Activated gamma-delta T cell treated with Interleukin-2 at 50 U/mL for 16 hours (primary cell): Measurements from ENCODE around the gene ACSBG1.
"Not testable (repeated sequence)": the region's sequence is repeated elsewhere in the genome, so short reads cannot be mapped to it uniquely, and the experiment has no call there.

Experiments used
- DNase-seq: peaks from one replicate; pipeline ENCODE4 v3.0.0-alpha.2; 2020

ACSBG1 gene

DNA sequence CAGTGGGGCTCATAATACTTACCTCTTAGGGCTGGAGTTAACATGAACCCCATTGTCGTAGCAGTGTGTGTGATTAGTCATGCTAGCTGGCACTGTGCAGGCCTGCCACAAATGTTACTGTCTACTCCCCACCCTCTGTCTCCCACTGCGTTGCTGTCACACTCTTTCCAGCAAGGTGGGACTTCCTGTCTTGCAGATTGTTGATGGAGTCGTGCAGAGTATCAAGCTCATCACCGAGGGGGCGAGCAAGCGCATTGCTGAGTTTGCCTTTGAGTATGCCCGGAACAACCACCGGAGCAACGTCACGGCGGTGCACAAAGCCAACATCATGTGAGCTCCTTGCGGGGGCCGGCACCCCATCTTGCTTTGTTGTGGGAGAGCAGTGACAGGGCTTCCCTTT lies 72.3 kb downstream of the ACSBG1 start:
- DNase-seq: peak; percentile 14

DNA sequence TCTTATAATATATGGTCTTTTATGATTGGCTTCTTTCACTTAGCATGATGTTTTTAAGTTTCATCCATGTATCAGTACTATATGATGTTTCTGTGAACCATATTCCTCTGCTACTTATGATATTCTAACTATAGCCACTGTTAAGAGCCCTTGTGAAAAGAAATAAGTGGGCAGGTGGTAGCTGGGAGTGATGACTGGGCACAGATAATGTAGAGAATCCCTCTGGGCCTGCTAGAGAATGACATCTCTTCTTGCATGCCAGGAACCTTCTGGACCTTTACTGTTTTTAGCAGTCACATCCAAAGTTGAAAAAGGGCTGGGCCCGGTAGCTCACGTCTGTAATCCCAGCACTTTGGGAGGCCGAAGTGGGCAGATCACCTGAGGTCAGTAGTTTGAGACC lies 75.0 kb downstream of the ACSBG1 start:
- DNase-seq: no peak

DNA sequence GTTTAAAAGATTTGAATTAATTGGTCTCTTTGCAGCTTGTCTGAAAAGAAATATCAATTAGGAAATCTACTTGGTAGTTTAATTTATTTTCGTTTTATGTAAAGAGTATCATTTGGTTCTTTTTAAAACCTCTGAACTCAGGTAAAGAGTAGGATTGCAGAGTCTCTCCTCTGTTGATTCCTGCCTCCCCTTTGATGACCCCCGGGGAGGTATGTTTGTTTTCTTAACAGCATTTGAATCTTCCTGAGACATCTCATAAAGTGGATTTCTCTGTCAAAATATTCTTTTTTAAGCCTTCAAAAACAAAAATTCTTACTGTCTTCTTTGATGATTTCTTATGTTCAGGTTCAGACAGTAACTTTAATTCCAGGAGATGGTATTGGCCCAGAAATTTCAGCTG lies 77.2 kb downstream of the ACSBG1 start:
- no peak for DNase-seq

DNA sequence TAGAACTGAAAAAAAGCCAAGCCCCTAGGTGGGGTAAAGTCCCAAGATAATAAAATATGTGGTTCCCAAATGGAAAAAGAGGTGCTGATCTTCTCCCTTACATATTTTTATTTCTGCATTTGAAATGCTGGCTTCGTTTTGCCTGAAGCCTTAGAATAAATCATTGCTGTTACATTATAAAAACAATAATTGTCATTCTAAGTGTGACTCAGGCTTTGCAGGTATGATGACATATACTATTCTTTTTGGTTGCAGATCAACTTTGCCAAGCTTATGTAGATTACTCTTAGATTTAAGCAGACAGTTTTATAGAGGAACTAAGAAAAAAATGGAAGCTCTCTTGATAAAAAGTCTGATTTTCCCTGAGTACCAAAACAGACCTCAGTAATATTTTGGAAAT lies 77.7 kb downstream of the ACSBG1 start:
- no peak for DNase-seq

DNA sequence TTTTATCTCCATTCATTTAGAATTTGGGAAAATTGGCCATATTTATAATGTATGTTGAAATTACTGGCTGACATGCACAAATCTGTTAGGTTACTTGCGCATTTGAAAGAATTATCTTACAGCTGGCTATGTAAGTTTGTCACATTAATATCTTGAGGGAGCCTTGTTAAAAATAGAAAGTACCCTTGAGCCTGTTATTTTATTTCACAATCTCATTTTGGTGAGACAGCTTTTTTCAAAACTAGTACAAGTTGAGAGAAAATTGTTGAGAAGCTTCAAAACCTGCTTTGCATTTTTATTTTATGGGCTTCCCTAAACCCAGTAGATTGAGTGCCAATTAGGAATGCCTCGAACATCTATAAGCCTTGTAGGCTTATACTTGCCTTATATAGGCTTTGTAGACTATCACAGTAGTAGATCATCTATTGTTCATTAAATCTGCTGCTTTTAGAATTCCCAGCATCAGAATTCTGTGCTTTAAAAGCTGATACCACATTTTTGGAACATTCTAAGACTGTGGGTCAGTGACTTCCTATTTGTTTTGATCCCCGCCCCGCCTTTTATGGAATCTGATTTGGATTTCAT lies 78.9 kb downstream of the ACSBG1 start:
- DNase-seq: no peak

DNA sequence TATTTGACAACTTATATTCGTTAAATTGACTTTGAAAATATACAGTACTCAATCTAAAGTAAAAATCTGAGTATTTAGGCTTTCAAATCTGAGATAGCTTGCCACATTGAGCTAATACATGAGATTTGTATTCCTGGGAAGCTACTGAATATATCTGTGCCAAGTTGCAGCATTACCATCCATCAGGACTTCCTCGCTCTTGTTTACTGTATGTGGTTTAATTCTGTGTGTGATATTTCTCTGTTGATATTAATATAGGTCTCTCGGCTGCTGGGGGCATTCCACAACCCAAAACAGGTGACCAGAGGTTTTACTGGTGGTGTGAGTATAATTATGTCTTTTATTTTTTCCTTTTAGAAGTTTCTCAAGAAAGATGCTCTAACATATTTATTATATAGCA lies 79.4 kb downstream of the ACSBG1 start:
- DNase-seq: no peak

DNA sequence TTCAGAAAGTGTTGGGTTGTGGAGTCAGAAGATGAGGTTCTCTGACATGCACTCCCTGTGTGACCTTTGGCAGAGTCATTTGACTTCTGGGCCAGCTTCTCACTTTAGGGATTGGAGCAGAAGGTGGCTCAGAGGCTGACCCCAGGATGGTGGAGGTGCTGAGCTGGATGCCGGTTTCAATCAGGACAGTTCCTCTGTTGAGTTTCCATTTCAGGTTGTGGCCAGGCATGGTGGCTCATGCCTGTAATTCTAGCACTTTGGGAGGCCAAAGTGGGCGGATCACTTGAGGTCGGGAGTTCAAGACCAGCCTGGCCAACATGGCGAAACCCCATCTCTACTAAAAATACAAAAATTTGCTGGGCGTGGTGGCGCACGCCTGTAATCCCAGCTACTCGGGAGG lies 83.3 kb downstream of the ACSBG1 start:
- not testable (repeated sequence) for DNase-seq

DNA sequence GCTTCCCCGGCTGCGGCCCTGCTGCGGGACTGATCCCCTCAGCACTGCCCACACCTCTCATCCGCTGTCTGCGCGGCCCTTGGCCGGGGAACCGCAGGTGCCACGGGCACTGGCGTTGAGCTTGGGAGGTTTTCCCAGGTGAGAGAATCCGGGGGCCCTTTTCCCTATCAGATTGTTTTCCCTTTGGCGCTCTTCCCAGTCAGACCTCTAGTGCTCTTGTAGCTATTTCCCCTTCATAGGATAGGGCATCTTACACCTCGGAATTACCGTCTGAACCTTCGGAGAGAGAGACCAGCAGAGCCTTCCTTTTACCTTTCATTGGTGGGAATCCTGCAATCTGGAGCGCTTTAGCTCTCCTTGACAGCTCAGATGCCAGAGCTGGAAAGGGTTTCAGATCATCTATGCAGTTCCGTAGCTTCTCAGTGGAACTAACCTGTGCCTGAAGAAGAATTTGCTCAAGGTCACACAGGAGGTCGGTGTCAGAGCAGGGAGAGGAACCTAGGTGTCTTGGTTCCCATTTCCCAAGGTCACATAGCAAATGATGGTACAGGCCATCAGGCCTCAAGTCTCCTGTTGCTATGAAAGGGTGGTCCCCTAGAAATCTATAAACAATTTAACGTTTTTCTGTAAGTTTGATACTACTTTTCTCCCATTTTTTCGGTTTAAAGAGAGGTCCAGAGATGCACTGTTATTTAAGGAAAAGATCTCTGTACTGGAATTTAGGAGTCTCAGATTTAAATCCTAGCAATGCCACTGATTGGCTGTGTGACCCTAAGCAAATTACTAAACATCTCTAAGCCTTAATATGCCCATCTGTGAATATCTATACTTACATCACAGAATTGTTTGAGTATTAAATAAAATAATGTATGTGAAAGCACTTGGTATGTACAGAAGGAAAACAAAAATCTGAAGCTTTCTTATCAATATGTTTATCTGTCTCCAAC lies 84.3 kb downstream of the ACSBG1 start:
- no peak for DNase-seq

DNA sequence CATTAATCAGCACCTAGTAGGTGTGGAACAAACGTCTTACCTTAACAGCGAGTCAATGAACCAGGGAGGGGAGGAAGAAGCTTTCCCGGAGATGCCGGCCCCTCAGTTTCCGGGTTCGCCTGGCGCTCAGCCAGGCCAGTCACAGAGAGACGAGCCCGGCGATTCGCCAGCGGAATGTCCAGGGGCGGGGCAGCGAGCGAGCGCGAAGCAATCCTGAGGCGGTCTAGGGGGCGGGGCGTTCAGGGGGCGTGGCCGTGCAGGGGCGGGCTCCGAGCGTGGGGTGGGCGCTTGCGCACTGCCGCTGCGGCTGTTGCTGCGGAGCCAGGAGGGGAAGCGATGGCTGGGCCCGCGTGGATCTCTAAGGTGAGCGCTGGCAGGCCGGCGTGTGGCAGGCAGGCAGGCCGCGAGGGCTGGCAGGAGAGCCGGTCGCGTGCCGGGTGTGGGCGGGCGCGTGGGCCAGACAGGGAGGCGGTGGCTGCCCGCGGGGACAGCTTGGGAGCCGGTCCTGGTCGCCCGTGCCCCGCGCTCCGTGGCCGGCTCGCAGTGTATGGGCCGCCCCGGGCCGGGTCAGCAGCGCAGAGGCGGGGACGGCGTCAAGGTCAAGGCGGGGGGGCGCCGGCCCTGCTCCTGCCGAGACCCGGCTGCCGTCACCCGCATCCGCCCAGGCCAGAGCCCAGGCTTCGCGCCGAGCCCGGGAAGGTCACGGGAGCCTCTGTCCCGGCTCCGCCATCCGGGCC lies 85.1 kb downstream of the ACSBG1 start, which contains the start of gene IDH3A:
IDH3A (plus strand) TSS at position 295 of the 737 bp plus-strand sequence; CDS start at position 337, 42 bp downstream.
- peak; percentile 100 for DNase-seq

DNA sequence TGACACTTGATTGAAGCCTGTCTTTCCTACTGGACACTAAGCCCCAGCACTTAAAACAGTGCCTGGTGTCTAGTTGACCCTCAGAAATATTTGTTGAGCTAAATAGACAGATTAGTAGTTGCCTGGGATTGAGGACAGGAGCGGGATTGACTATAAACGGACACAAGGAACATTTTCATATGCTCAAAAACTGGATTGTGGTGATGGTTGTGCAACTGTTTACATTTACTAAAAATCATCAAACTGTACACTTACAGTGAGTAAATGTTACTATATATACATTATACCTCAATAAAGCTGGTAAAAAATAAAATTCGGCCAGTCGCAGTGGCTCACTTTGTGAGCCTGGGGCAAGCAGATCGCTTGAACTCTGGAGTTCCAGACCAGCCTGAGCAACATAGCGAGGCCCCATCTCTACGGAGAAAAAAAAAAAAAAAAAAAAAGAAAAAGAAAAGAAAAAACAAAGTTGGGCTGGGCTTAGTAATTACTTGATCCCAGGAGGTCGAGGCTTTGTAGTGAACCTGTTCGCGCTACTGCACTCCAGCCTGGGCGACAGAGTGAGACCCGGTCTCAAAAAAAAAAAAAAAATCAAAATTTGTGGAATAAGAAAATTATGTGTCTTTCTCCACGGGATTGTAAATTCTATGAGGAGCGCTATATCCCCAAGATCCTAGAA lies 85.8 kb downstream of the ACSBG1 start:
- no peak for DNase-seq

DNA sequence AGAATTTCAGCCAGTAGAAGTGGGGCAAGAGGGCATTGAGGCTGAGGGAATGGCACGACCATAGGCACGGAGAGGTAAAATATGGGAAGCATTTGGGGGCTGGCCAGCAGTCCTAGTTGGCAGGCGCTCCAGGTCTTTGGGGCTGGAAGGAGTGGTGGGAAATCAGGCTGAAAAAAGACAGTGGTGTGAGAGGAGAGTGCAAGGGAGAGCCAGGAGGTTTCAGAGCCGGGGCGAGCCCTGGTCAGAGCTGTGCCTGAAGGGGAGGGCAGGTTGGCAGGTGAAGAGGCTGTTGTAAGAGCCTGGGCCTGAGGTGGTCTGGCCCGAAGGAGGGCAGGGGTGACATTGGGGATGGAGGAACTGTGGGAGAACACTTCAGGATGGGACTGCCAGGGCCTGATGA lies 86.8 kb downstream of the ACSBG1 start:
- no peak for DNase-seq

DNA sequence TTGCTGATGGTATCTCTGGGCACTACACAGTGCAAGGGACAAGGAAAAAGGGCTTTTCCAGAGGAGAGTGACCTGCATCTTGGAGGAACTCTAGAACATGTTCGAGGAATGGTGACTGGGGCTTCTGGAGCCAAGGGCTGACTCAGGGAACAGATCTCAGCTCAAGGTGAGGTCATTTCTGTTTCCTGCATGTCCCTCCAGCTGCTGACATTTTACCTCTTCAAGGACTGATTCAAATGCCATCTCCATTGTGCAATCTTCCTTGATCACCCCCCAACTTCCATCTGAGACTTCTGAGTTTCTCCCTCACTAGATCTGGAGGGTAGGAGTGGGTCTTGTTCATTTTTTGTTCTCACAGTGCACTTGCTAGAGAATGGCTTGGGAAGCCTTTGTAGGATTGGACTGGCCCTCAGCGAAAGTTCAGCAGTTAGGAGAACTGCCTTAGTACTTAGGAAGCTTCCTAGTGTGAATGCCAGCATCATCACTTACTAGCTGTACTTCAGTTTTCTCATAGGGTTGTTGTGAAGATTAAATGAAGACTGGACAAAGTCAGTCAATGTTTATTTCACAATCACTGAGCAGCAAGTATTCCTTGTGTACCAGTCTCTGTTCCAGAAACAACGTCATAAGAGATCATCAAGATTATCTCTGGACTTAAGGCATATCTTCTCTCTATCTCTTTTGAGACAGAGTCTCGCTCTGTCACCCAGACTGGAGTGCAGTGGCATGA lies 87.8 kb downstream of the ACSBG1 start:
- DNase-seq: no peak

DNA sequence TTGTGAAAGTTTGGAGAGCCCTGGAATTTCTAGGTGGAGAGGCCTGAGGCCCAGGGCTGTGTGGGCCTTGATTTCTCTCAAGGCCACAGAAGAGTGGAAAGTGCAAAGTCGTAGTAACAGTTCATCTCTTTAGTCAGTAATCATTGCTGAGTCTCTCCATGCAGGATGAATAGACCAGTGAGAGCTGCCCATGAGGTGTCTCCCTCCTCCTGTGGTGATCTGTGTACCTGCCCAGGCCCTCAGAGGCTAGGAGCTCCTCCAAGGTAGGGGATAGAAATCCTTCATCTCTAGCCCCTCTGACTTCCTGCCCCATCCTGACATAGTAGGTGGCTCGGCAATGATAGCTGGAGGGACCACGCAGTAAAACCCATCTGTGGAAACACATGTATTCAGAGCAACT lies 92.0 kb downstream of the ACSBG1 start:
- no peak for DNase-seq

DNA sequence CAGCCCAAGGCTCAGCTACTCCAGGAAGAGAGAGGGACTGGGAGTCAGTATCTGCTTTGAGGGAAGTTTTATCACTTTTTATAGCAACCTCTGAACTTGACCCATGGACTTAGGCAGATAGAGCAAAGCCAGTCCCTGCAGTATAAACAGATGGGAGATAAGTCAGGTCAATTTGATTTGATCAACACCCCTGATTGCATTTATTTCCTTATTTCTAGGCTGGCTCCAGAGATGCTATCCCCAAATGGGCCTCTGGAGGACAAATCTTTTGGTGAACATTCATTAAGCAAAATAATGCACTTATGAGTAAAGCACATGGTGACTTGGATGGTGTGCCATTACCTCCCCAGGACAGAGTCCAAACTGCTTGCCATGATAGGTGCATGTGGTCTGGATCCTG lies 94.1 kb downstream of the ACSBG1 start:
- DNase-seq: no peak

DNA sequence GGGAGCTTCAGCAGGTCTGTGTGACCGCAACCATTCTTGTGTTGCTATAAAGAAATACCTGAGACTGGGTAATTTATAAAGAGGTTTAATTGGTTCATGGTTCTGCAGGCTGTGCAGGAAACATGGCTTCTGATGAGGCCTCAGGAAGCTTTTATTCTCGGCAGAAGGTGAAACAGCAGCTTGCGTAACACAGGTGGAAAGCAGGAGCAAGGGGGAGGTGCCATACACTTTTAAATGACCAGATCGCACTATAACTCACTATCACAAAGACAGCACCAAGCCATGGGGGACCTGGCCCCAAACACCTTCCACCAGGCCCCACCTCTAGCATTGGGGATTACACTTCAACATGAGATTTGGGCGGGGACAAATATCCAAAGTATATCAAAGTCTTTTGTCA lies 94.8 kb downstream of the ACSBG1 start:
- DNase-seq: no peak

DNA sequence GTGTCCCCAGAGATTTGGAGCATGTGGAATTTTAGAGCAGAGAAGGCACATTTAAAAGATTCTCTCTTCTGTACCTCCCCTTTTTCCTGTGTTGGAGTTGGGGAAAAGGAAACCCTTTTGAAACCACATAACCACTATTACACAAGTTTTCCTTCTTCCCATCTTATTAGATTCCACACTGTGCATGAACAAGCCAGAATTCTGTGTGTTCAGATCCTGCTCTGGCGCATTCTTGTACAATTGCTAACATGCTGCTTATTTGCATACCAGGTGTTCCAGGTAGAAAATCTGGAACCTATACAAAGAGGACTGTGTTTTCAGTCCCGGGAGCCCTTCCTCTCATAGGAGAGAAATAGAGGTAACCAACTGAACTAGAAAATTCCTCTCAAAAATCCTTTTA lies 100.6 kb downstream of the ACSBG1 start:
- no peak for DNase-seq

DNA sequence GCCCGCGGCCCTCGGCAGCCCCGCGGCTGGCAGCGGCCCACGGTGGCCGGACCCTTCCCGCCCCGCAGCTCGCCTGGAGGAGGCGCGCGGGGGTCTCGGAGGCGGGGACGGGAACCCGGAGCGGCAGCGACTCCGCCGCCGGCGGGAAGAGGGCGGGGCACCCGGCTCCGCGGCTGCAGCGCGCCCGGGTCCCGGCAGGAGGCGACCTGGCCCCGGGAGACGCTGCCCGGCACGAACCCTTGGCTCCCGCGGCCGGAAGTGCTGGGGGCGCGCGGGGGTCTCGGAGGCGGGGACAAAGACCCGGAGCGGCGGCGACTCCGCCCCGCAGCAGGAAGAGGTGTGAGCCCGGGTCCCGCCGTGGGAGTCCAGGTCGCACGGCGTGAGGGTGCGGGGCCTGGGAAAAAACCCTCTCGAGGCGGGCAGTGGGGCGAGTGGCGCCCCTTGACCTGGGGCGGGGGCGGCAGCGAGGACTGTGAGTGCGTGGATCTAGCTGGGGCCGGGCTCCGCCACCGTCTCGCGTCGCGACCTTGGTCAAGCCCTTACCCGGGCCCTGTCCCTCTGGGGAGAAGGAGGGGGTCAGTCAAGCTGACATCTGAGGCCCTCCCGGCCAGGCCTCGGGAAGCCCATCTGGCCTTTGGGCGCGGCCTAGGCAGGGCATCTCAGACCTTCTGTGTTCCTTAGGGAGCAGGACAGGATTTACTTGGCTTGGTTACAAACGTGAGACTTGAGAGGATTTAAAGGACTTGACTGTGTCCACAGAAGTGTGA lies 102.9 kb downstream of the ACSBG1 start, which contains the start of gene CIB2:
CIB2 (minus strand) TSS at position 151 of the 767 bp plus-strand sequence. CDS start 230 bp downstream, outside the sequence.
- DNase-seq: peak; percentile 71

DNA sequence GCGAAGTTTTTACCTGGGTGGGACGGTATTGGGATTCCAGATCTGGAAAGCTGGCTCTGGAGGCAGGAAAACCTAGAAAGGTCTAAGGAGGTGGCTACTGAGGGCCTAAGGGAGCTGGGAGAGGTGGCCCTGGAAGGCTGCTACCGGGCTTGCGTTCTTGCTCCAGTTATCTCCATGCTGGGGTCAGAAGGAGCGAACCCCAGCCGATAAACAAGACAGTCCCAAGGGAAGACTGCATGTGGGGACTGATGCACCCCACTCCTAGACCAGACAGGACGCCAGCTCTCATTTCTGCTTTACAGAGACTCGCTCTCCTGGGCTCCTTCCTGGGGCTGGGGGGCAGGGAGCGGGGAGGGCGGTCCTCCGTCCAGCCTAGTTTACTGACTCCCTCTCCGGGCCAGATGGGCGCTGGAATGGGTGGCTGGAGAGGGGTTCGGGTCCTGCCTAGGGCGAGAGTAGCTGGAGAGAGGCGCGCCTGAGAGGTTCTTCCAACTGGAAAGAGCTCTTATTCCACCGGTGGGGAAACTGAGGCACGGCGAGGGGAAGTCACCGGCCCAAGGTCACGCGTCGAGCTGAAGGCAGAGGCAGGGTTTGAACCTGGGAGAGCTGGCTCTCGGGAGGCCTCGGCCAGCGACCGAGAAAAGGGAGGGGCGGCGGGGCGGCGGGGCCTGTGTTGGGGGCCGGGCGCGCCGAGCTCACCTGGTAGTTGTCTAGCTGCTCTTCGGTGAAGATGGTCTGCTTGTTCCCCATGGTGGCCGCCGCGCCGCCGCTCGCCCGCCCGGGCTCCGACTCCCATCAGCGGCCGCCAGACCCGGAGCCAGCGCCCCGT lies 103.7 kb downstream of the ACSBG1 start:
- no peak for DNase-seq

DNA sequence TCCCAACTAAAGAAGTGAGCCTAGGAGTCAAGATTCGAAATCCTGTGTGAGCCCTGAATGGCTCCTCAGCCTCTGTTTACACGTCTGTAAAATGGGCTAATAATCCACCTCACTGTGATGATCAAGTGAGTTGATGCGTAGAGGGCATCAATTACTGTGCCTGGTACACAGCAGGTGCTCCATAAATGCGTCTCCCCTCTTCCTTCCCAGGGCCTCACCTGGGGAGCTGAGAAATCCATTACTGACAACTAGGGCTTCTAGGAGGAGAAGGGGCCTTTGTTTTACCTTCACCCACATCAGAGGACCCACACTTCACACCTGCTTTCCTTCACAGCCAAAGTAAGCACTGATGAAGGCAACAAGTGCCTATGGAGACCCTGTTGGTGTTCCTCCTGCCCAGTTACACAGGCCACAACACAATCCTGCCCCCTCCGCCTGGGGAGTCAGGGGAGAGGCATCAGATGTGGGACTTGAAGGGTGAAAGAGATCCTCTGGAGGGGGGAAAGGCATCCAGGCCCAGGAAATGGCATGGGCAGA lies 104.5 kb downstream of the ACSBG1 start:
- no peak for DNase-seq

DNA sequence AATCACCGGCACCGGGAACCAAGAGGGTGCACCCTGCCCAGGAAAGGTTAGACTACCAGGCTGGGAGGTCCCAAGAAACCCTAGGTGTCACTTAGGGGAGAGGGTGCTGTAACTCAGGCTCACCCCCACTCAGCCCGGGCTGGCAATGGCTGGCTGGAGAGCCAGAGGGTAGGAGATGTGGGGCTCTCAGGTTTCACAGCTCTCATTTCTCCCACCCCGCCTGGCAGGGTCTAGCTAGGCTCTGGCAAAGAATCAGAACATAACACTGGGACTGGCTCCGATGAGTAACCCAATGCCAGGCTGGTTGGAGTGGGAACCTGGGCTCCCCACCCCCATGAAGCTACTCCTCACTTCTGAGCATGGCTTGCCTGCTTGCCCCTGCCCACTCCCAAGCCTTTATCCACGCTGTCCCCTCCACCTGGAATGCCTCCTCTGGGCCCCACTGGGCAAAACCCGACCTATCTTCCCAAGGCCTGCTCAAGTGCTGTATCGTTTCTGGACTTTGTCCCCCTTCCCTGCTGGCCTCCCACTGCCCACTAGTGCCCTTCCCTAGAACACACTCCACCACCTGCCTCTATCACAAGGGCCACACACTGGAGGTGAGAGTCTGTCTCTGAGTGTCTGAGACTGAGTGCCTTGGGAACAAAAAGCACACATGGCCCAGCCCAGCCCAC lies 105.2 kb downstream of the ACSBG1 start:
- no peak for DNase-seq
